K562 treated with DMSO at 1 percent for 4 hours (cell line): ENCODE results near the gene SYNDIG1L. TPM values are rescaled to one million over a fixed set of nuclear protein-coding genes. Genes with fewer than 3 reads are reported as not detected.

ENCODE experiments used
- total RNA-seq: library from RNA; unstranded; fragments of 300-600 nt; gene quantifications from 2 replicates; pipeline ENCODE4 v1.2.3, GENCODE V29; 2022; ENCODE audit not compliant: insufficient read depth

SYNDIG1L gene
- total RNA-seq: not detected in 2 replicates

GRCh38 chr14:74426202-74426582, at the start of gene SYNDIG1L:
Gene SYNDIG1L, minus strand, starts transcription at chr14:74426210. Its CDS starts 16,466 bp downstream, at chr14:74409744.

Other genes starting within 250 kb of the SYNDIG1L start
- gene VSX2, start 186.8 kb downstream of the SYNDIG1L start, total RNA-seq: not detected in 2 replicates
- 13.2 and 19.8 TPM in 2 replicates for gene ABCD4, start 123.3 kb downstream of the SYNDIG1L start, total RNA-seq
- not detected in 2 replicates for gene VRTN, start 77.7 kb downstream of the SYNDIG1L start, total RNA-seq
- 149 and 150 TPM in 2 replicates for gene NPC2, start 67.1 kb upstream of the SYNDIG1L start, total RNA-seq
- 7.5 and 7.7 TPM in 2 replicates for gene ISCA2, start 67.6 kb upstream of the SYNDIG1L start, total RNA-seq
- 0.26 and 0.35 TPM in 2 replicates for gene LTBP2, start 186.0 kb upstream of the SYNDIG1L start, total RNA-seq